Measurements from ENCODE around the gene PDK1. TPM values are rescaled to one million over a fixed set of nuclear protein-coding genes. Genes with fewer than 3 reads are reported as not detected.

The PDK1 gene
- total RNA-seq, 1 donor, result 9.1 TPM

DNA sequence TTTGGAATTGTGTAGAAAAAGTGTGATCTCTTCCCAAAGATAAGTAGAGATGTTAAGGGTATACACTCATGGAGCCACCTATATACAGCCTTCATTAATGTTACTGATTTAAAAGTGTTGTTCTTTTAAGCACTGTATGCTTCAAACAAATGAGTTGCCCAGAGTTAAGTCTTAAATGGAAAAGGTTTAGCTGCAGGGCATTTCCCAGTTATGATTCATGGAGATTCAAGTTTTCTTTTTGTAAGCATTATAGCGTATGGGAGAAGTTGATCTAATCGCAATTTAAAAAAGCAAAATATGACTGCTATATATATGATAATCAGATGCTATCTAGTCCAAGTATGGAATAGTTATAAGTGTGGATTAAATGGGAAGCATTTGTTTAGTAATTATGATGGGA, 4.8 kb downstream of the PDK1 start:
- no peak overlapping the region for H3K4me3 ChIP-seq (ENCODE audit: low read depth, low read length)
- TF ChIP-seq, protein P1, sequence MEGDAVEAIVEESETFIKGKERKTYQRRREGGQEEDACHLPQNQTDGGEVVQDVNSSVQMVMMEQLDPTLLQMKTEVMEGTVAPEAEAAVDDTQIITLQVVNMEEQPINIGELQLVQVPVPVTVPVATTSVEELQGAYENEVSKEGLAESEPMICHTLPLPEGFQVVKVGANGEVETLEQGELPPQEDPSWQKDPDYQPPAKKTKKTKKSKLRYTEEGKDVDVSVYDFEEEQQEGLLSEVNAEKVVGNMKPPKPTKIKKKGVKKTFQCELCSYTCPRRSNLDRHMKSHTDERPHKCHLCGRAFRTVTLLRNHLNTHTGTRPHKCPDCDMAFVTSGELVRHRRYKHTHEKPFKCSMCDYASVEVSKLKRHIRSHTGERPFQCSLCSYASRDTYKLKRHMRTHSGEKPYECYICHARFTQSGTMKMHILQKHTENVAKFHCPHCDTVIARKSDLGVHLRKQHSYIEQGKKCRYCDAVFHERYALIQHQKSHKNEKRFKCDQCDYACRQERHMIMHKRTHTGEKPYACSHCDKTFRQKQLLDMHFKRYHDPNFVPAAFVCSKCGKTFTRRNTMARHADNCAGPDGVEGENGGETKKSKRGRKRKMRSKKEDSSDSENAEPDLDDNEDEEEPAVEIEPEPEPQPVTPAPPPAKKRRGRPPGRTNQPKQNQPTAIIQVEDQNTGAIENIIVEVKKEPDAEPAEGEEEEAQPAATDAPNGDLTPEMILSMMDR (IDR thresholded peaks at IDR 0.05; ENCODE audit: insufficient read depth, low read depth, low read length), result no peak
- DNase-seq (ENCODE audit: low read depth), result no peak

DNA sequence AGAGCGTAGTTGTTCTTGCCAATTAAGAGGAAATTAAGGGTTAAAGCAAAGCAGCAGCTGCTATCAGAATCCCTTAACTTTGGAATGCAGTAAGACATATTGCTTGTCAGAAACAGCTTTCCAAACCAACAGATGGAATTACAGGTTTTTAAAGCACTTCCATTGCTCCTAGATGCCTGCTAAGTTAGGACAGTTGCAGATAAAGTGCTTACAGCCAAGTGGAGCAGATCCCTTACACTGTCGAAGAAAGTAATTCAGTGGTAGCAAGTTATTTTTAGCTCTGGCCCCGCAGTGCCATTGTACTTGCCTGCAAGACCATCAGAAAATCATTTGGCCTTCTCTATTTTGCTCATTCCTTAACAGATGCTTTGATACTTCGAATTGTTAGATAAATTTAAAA, 5.4 kb downstream of the PDK1 start:
- no peak overlapping the region for H3K4me3 ChIP-seq (ENCODE audit: low read depth, low read length)
- DNase-seq (ENCODE audit: low read depth), result no peak

GRCh38 chr2:172562298-172562697, 6.4 kb downstream of the PDK1 start:
- no peak for DNase-seq (ENCODE audit: low read depth)
- TF ChIP-seq, protein P1 (IDR thresholded peaks at IDR 0.05; ENCODE audit: insufficient read depth, low read depth, low read length), result no peak
- H3K4me3 ChIP-seq (ENCODE audit: low read depth, low read length), result no peak overlapping the region

More for the DNA sequence above, 5.4 kb downstream of the PDK1 start:
- TF ChIP-seq, protein P1 (IDR thresholded peaks at IDR 0.05; ENCODE audit: insufficient read depth, low read depth, low read length), result no peak

DNA sequence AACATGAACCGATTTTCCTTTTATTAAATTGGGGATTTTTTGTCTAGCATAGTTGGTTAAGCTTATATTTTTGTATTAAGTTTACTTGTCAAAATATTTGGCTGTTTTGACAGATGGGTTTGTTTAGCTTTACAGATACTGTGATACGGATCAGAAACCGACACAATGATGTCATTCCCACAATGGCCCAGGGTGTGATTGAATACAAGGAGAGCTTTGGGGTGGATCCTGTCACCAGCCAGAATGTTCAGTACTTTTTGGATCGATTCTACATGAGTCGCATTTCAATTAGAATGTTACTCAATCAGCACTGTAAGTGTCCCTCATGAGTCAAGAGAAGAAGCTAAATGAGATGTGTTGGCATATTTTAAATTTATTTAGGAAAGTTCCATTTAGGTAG, 8.5 kb downstream of the PDK1 start:
- no peak overlapping the region for H3K4me3 ChIP-seq (ENCODE audit: low read depth, low read length)
- TF ChIP-seq, protein P1 (IDR thresholded peaks at IDR 0.05; ENCODE audit: insufficient read depth, low read depth, low read length), result no peak
- DNase-seq (ENCODE audit: low read depth), result no peak

GRCh38 chr2:172571245-172571644, 15.4 kb downstream of the PDK1 start:
- DNase-seq (ENCODE audit: low read depth), result no peak
- H3K4me3 ChIP-seq (ENCODE audit: low read depth, low read length), result no peak overlapping the region
- TF ChIP-seq, protein P1 (IDR thresholded peaks at IDR 0.05; ENCODE audit: insufficient read depth, low read depth, low read length), result no peak

- DNase-seq (ENCODE audit: low read depth), result no peak
- H3K4me3 ChIP-seq (ENCODE audit: low read depth, low read length), result no peak overlapping the region
- TF ChIP-seq, protein P1 (IDR thresholded peaks at IDR 0.05; ENCODE audit: insufficient read depth, low read depth, low read length), result no peak
Observed at GRCh38 chr2:172572981-172573380, 17.1 kb downstream of the PDK1 start.

- TF ChIP-seq, protein P1 (IDR thresholded peaks at IDR 0.05; ENCODE audit: insufficient read depth, low read depth, low read length), result no peak
- no peak overlapping the region for H3K4me3 ChIP-seq (ENCODE audit: low read depth, low read length)
- DNase-seq (ENCODE audit: low read depth), result no peak
Observed at GRCh38 chr2:172574965-172575364, 19.1 kb downstream of the PDK1 start.
